Suppressor macrophage treated with lipopolysaccharide for 4 hours (primary cell): ENCODE data around the gene PSMA7.

Source experiments
- DNase-seq: peaks from one replicate; pipeline ENCODE4 v3.0.0-alpha.2; 2020

PSMA7 gene

DNA sequence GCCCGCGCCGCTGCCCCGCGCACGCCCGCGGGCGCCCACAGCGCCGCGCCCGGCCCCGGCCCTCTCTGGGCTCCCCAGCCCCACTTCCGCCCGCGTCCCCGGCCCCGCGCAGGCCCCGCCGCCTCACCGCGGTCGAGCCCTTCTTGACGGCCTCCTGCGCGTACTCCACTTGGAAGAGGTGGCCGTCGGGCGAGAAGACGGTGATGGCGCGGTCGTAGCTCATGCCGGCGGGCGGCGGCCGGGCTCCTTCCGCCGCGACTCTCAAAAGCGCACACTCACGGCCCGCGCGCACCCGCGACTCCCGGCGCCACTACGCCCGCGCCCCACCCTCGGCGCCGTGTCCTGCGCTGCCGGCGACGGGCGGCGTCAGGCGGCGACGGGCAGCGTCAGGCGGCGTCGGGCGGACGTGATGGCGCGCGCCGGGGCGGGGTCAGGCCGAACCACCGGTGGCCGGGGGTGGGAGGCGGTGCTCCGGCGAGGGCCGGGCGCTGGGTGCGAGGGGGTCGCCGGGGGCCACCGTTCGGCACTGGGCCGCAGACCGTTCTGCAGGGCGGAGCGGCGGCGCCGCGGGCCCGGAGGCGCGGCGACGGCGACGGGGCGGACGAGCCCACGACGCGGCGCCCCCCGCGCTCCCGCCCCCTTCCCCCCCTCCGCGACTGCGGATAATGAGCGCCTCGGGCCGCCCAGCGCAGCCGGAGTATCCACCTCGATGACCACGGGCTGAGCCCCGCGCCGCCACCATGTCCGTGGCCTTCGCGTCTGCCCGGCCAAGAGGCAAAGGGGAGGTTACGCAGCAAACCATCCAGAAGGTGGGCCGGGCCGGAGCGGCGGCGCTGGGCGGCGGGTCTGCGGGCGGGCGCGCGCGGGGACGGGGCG lies at the start of gene PSMA7, which contains the start of gene SS18L1:
Gene PSMA7, minus strand, starts transcription at position 314 of the 876 bp plus-strand sequence. Its CDS starts 91 bp downstream, at position 223.
Gene SS18L1, plus strand, starts transcription at position 689 of the 876 bp plus-strand sequence. Its CDS starts 52 bp downstream, at position 741.
- DNase-seq, result peak; percentile 97

DNA sequence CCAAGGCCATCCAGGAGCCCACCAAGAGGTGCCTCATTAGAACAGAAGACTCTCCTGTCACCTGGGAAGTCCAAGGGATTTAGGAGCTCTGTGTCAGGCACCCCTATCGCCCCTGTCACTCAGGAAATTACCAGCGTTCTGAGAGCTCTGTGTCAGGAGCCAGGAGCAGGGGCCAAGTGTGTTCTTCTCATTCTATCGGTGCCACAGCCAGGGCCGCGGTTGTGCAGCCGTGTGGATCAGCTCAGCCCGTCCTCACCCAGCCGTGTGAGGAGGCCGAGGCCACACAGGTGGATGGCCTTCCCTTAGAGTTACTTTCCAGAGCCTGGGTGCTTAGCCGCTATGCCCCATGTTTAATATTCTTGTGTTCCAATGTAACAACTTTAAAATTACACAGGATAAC lies 49.4 kb upstream of the PSMA7 start:
- no peak for DNase-seq

DNA sequence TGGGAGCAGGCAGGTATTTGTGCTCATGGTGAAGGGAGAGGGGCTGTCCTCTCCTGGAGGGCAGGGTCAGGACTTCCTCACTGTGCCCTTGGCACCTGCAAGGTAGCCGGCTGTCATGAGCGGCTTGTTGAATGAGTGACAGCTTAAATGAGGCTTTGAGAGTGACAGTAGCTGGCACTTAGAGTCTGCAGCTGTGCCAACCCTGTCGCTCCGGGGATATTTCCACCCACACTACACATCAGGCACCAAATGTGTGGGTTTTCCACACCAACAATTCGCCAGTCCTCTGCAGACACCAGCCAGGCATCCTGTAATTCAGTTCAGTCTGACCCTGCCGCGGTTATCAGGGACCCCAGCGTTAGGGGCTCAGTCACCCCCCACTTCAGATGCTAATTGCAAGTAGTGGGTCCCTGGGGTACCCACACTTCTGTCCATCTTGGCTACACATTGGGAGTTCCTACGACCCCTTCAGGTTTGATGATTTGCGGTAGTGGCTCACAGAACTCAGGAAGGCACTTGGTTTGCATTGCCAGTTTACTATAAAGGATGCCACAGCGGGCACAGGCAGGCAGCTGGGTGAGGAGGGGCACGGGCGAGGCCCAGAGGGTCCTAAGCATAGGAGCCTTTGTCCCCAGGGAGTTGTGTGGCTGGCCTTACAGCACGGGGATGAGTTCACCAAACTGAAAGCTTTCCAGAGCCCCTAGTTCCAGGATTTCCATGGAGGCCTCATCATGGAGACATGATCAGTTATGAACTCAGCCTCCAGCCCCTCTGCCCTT lies 48.8 kb upstream of the PSMA7 start:
- no peak for DNase-seq

DNA sequence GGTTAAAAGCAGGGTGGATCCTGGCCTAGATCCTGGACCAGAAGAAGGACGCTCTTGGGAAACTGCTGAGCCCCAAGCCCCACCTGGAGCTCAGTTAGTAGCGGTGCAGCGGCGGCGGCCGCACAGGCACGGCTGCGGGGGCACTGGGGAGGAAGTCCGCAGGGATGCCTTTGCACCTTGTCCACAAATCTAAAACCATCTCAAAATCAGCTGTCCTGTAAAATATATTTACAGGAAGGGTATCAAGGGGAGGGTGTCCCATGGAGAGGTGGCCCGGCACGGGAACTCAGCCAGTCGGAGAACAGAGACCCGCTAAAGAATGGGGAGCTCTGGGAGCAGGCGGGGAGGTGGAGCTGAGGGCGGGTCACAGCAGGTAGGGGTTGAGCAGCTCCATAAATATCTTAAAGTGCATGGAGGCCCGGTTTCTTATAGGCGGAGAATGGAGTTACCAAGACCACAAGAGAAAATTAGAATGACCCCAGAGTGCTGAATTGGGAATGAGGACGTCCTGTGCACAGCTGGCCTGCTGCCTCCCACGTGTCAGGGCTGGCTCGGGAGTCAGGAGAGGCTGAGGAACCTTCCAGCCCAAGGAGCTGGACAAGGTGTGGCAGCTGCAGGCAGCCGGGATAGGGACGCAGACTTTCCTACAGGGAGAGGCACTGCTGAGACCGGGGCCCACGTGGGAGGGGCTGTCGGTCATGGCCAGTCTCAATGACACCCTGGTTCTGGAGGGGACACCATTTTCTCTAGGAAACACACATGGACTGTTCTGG lies 47.6 kb upstream of the PSMA7 start:
- no peak for DNase-seq

DNA sequence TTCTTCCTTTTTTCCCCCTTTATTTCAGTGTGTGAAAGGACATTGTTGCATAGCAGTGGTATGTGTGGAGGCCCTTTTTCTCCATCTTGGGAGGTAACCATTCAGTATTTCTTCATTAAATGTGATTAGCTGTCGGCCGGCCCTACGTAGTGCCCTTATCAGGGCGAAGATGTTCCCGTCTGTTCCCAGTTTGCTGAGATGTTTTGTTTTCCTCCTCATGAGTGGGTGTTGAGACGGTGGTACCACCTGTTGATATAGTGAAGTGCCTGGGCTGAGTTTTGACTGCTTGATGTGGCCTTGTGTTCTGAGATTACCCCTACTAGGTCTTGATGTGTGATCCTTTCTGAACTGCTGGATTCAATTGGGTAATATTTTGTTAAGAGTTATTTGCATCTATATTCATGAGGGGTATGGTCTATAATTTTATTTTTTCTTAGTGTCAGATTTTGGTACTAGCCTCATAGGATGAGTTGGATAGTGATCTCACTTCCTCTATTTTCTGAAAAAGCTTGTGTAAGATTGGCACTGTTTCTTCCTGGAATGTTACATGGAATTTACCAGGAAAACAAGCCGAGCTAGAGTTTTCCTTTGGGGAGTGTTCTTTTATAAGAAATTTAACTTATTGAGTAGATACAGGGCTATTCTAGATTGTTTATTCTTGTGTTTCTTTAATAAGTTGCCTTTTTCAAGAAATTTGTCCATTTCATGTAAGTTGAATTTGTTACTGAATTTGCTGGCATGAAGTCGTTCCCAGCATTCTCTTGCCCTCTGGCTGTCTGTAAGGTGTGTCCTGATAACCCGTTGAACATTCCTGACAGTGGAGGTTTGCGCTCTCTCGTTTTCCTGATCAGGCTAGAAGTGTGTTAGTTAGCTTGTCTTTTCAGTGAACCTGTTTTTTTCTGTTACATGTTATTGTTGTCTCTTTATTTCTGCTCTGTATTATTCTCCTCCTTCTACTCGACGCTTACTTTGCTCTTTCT lies 44.0 kb upstream of the PSMA7 start:
- DNase-seq, result peak; percentile 19

DNA sequence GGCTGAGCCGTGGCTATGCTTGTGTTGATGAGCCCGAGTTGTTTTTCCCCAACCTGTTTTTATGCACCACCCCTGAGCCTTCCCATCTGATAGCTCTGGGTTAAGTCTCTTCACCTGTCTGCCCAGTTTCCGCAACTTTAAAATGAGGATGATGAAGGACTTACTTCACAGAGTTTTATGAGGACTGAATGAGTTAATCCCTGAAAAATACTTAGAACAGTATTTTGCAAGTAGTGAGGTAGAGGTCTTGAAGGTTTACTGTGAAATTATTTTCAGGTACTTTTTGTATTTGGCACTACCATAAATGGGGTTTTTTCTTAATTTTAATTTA lies 42.9 kb upstream of the PSMA7 start:
- no peak for DNase-seq

DNA sequence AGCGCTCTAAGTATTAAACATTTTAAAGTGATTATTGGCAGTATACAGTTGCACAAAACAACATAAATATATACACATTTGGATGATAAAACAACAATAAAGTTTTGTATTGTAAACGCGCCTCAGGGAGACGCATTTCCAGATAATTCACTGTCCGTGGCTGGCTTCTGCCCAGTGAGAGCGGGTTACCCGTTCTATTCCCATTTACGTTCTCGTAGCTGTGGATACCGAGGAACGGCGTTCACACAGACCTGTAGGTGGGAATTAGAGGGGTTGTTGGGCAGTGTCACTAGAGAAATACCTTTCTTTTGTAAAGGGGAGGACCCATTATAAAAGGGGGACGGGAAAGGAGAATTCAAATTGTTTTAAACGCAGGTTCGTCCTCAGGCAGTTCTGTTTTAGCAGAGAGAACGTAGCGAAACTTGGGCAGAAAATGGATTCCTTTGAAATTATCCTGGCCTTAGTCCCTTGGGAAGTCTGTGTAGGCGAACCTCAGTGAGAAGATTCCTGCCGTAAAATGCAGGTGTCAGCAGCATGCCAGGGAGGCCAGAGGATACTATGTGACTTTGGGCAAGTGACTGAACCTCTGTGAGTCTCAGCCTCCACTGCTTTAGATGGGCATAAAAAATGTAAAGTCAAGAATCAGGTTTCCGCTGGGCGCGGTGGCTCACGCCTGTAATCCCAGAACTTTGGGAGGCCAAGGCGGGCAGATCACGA lies 40.4 kb upstream of the PSMA7 start:
- DNase-seq, result peak; percentile 9

DNA sequence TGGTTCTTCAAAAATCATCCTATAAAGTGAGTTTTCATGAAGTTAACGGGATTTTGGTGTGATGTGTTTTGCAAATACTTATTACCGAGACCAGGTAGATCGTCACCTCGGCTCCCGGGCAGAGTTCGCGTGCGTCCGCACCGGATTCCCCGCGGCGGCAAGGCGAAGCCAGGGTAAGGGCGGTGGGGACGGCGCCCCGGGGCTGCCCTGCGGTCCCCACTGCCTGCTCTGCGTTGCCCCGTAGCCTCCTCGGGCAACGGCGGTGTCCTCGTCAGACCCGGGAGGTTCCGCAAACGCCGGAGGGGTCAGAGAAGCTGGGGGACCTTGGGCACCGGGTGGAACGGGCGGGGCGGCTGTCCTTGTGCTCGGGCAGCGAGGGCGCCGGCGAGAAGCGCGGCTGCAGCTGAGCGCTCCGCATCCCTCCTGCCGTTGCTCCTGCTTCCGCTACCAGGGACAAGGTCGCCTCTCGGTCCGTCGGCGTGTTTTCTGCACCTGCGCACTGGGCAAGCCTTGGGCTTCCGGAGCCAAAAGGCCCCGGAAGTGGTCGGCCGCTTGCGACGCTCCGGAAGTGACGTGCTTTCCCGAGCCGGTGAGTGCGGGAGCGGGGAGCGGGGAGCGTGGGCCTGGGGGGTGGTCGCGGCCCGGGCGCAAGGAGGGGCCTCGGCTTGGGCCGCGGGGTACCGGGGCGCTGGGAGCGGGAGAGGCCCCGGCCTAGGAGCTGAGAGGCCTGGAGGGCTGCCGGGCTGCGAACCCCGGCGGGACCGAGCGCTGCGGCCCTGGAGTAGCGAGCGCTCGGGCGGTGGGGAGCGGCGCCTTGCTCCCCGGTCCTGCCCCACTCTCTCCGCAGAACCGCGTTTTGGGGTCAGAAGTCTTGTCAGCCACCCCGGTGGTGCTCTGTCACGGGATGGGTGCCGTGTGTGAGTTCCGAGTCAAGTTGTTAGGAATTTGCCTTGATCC lies 39.6 kb upstream of the PSMA7 start, which contains the start of gene MTG2:
Gene MTG2, plus strand, starts transcription at position 560 of the 957 bp plus-strand sequence. CDS start 10,393 bp downstream, outside the sequence.
- DNase-seq, result peak; percentile 98

DNA sequence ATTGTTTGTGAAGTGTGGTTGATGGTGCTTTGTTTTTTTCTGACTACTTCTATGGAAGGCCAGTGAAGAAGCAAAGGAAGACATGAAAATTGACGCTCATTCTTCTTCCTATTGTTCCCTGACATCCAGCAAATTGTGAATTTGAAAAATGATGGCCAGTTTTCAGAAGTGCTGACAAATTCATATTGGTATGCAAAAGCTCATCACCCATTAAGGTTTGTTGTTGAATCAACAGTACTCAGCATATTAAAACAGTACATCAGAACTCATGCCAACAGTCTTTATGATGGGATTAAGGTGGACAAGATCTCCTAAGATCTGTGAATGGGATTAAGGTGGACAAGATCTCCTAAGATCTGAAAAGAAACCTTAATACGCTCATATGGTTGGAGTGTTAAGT lies 38.6 kb upstream of the PSMA7 start:
- DNase-seq, result no peak

DNA sequence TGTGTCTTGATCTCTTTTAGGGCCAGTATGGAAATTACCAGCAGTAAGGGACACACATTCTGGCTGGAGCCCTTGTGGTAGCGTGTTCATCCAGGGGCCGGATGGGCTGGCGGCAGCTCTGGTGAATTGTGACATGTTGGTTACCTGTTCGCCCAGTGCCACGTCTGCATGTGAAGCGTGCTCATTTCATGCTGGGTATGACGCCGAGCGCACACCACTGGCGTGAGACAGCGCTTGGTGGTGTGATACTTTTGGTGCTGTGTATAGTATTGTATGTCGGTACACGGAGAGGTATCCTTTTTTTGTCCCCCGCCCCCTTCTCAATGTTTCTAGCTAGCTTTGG lies 35.9 kb upstream of the PSMA7 start:
- no peak for DNase-seq

DNA sequence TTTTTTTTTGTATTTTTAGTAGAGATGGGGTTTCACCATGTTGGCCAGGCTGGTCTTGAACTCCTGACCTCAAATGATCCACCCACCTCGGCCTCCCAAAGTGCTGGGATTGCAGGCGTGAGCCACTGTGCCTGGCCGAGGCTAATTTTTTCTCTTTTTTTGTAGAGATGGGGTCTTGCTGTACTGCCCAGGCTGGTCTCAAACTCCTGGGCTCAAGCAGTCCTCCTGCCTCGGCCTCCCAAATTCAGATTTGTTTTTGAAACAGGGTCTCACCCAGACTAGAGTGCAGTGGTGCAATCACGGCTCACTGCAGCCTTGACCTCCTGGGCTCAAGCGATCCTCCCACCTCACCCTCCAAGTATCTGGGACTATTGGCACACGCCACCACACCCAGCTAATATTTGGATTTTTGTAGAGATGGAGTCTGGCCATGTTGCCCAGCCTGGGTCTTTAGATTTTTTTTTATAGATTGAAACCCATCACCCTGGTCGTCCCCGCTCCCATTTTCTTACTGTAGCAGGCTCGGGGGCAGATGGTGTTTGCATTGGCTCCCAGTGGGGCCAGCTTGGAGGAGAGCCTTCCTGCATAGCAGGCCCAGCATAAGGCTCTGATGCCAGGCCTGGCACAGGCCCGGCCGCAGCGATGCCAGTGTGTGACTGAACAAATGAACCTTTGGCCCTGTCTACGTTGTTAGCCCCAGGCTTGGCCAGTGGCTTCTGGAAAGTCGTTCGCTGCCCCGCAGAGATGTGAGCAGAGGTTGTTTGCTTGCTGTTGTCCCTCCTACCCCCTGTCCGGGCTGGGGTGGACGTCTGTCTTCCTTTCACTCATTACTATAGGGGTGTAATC lies 35.3 kb upstream of the PSMA7 start:
- DNase-seq, result no peak

DNA sequence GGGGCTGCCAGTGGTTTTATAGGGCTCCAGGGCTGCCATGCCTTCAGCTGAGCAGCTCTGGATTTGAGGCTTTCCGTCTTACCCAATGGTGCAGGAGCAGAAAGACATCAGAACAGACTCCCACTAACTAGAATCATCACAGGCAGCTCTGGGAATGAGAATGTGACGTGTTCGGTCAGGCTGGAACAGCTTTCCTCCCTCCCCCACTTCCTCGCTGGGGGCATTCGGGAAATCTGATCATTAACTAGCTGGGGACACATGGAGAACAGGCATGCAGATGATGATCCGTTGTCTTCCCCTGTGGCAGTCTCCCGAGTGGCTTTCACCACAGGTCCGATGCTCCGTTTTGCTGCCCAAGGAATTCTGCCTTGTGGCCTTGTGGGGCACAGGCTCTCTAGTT lies 34.1 kb upstream of the PSMA7 start:
- DNase-seq, result no peak

DNA sequence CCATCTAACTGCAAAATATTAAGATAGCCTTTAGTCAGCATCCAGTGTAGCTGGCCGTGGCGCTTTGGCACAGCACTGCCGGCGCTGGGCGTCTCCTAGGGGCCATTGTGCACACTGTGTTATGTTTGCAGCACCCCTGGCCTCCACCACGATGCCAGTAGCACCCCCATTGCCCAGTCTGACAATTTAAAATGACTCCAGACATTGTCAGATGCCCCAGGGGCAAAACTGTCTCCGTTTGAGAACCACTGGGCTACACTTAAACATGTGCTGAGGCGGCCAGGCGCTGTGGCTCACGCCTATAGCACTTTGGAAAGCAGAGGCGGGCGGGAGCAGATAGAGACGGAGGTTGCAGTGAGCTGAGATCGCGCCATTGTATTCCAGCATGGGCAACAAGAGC lies 33.7 kb upstream of the PSMA7 start:
- no peak for DNase-seq

DNA sequence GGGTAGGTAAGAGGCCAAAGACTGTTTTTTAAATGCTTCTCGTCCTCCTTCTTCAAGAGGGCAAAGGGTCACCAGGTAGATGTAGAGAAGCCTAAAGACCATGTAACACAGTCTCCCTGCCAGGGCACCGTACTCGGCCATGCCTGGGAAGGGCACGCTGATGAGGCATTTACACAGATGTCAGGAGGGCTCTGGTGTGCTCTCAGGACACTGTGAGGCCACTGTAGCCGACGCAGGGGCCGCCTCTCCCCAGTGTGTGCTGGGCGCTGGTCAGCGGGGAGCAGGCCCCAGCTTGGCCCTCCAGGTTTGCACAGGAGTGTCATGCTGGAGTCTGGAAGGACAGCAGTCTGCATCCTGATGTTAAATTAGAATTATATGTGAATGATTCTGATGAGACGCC lies 32.5 kb upstream of the PSMA7 start:
- DNase-seq, result no peak

DNA sequence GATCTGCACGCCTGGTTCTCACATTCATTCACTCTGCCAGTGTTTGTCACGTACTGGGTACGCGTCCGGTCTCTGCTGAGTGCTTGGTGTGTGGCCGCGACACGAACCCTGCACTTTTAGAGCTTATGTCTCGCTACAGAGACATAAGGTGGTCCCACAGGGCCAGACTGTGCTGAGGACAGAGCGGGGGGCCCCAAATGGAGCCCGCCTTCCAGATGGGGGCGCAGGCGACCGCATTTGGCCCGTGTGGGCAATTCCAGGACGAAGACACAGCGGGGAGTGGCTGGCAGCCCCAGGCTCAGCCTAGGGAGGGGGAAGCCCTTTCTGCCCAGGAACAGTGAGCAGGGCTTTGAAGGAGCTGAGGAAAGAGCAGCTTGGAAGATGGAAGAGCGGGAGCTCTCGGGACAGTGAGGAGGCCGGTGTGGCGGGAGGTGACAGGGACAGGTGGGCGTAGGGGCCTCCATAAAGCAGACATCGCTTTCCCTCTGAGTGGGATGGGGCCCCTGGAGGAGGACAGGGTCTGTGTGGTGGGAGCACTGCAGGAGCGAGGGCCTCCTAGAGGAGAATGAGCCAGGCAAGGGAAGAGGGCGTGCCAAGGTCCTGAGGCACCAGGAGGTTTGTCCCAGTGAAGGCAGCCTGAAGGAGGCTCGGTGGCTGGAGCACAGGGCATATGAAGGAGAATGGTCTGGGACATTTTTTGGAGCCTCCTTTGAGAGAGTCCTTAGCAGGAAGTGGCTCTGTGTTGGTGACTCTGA lies 31.9 kb upstream of the PSMA7 start:
- no peak for DNase-seq

DNA sequence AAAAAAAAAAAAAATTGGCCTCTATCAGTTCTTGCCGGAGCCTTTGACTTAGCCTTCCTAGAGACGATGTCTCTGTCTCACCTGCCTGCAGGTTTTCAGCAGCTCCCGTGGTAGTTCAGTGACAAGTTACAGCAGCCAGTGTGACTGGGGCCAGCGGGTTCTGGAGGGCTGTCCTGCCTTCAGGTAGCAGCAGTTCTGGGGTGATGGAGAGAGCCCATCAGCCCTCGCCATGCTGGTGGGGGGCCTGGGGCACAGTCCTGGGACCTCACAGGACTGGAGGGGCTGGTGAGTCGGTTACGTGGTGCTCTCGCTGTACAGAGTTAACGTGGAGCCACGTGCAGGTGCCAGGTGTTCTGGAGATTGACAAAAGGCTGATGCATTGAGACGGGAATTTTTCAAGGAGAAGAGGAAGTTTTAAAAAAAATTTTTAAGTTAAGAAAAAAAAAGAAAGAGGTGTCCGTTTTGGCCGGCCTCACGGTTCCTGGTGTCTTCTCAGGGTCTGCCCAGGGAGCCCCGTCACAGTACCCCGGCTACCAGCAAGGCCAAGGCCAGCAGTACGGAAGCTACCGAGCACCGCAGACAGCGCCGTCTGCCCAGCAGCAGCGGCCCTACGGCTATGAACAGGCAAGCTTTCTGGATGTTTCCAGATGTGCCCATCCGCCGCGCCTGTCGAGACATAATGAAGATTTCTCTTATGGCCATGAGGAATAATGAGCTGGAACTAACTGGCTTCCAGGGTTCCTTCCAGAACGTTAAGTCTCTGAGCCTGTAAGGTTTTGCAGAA lies 31.0 kb upstream of the PSMA7 start:
- no peak for DNase-seq

DNA sequence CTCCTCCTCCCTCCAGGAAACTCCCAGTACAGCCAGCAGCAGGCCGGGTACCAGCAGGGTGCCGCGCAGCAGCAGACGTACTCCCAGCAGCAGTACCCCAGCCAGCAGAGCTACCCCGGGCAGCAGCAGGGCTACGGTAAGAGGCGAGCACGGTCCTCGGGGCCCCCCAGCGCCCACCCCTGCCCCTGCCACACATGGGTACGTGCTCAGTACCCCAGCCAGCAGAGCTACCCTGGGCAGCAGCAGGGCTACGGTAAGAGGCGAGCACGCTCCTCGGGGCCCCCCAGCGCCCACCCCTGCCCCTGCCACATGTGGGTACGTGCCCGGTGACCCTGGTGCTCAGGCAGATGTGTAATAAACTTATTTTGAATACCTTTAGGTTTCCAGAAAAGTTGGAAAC lies 29.5 kb upstream of the PSMA7 start:
- DNase-seq, result no peak

DNA sequence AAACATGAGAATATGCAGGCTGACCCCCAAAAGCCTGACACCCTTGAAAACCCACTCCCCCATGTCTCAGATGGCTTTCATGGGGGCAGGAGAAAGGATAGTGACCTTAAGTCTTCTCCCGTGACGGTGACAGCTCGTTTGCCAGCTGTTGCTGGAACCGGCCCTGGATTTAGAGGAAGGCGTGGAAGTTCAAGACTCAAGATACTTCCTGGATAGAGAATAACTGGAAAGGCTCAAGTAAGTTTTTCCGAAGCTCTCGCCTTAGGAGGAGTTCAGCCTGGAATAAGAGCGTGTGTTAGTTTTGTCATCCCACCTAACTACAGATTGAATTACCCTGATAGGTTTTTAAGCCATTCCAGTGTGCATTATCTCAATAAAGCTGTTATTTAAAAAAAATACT lies 28.1 kb upstream of the PSMA7 start:
- no peak for DNase-seq
